HG02938 (cell line): ENCODE data around the gene OR52E5.

ENCODE experiments used
- ATAC-seq: cut with Tn5 transposase; IDR thresholded peaks from one replicate; pipeline ENCODE4 v1.9.1; 2021; ENCODE audit warnings: mild to moderate bottlenecking, moderate library complexity; ENCODE audit not compliant: unreplicated experiment

Gene OR52E5

GRCh38 chr11:5892908-5893307 is at the start of gene OR52E5:
OR52E5 (plus strand) TSS chr11:5893208; CDS start chr11:5900777, 7,569 bp downstream.
- no peak for ATAC-seq

GRCh38 chr11:5846701-5847100 is 46.3 kb upstream of the OR52E5 start:
- no peak for ATAC-seq

- no peak for ATAC-seq
Measured at GRCh38 chr11:5847711-5848110, 45.3 kb upstream of the OR52E5 start.

DNA sequence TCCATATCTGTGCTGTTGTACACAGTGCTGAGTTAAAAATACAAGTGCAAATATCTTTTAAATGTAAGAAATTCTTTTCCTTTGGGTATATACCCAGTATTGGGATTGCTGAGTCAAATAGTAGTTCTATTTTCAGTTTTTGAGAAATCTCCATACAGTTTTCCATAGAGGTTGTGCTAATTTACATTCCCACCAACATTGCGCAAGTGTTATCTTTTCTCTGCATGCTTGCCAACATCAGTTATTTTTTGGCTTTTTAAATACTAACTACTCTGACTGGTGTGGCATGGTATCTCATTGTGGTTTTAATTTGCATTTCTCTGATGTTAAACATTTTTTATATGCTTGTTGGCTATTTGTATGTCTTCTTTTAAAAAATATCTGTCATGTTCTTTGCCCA is 42.0 kb upstream of the OR52E5 start:
- no peak for ATAC-seq

DNA sequence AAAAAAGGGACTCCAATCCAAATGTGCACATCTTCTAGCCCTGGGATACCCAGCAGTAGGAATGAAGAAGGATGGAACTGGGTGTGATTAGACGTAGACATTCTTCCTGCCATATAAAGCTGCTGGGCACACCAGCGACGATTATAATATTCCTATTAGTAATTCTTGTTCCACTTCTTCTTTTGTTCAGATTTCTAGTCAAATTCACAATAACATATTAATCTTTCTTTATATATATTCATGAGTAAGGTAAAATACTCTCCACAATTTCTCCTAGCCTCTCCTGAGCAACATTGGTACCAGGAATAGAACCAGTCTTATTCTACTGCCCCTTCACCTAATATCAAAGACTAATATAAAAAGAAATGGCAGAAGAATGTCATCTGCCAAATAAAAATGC is 35.4 kb upstream of the OR52E5 start, which contains the start of gene OR52E8:
OR52E8 (minus strand) TSS at position 101 of the 400 bp plus-strand sequence; CDS start at position 101, 0 bp downstream.
- ATAC-seq = no peak

- ATAC-seq = no peak
Measured at GRCh38 chr11:5865826-5866225, 27.2 kb upstream of the OR52E5 start.

- ATAC-seq = no peak
Measured at GRCh38 chr11:5878564-5878963, 14.4 kb upstream of the OR52E5 start.

- ATAC-seq = no peak
Measured at GRCh38 chr11:5880329-5880728, 12.7 kb upstream of the OR52E5 start, which contains the start of gene OR52E4. OR52E4 (plus strand) TSS chr11:5880629; CDS start chr11:5884293, 3,664 bp downstream.

DNA sequence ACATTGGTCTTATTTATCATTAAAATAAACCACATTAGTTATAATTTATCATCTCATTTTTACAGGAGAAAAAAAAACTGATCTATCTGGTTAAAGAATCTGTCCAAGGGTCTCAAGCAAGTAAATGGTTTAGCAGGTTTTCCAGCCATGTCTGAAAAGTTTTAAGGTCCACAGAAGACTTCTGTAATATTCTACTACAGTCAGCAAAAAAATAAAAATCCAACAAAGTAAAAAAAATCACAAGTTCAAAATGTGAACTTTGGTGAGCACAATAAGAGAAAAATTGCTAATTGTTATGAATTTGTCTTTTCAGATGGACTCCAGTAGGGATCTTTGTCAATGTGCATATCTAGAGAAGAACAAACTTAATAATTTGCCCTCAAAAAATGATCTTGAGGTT is 11.3 kb upstream of the OR52E5 start:
- no peak for ATAC-seq

DNA sequence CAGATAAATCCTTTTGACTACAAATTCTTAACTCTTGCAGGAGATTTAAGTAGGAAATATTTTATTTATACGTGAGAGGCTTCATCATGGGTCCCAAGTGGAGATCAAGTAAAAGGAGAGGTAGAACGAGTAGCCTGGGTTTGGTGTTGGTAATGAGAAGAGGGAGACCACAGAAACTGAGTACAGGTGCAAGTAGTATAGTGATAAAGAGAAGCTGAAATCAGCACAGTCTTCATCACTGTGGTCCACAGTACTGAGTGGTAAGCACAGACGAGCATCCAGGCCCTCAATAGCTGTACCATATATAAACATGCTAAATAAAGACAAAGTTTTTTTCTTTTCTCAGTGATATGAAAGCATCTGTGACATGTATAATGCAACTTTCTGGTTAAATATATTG is 5.8 kb upstream of the OR52E5 start:
- ATAC-seq = no peak

DNA sequence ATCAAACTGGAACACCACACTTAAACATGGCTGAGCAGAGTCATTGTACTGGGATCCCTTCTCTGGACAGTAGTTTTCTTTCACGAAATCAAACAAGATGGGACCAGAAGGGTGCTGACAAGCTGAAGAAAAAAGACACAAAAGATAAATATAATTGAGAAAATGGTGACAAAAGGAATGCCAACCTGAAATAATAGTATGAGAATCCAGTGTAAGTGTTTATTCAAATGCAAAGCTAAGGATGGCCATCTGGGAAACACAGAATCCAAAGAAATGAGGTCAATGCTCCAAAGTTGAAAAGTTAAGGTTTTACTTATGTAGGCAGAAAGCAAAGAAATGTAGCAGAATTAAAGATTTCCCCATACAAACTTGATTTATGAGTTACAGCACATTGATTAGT is 5.3 kb upstream of the OR52E5 start:
- no peak for ATAC-seq

- no peak for ATAC-seq
Measured at GRCh38 chr11:5891216-5891800, 1.7 kb upstream of the OR52E5 start.

DNA sequence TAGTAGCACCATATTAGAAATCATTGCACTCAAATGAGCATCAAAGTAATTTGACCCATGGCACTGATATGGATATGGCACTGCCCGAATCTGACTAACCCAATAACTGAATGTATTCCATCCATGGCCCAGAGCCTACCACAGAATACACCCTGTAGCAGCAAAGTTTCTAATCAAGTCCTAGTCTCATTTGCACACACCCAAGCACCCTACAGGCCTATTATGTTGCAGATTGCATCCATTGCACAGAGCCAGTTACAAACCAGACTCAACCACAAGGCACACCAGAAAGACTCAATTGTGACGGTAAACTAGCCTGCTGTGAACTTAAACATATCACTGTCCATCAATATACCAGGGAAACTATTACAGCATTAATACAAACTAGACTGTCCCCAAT is 6.5 kb downstream of the OR52E5 start:
- no peak for ATAC-seq

DNA sequence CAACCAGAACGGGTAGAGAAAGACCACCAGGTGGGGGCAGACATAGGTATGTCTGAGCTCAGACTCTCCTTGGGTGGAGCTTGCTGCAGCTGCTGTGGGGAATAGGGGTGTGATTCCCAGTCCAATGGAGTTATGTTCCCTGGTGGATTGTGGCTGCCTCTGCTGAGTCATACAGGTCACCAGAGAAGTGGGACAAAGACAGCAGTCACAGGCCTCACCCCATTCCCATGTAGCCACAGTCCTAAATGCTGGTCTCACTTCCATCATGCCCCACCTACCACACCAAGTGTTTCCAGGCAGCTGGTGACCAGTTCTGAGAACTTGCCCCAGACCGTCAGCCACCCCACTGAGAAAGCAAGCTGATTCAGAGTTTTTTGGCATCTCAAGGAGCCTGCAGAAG is 17.5 kb downstream of the OR52E5 start:
- no peak for ATAC-seq

DNA sequence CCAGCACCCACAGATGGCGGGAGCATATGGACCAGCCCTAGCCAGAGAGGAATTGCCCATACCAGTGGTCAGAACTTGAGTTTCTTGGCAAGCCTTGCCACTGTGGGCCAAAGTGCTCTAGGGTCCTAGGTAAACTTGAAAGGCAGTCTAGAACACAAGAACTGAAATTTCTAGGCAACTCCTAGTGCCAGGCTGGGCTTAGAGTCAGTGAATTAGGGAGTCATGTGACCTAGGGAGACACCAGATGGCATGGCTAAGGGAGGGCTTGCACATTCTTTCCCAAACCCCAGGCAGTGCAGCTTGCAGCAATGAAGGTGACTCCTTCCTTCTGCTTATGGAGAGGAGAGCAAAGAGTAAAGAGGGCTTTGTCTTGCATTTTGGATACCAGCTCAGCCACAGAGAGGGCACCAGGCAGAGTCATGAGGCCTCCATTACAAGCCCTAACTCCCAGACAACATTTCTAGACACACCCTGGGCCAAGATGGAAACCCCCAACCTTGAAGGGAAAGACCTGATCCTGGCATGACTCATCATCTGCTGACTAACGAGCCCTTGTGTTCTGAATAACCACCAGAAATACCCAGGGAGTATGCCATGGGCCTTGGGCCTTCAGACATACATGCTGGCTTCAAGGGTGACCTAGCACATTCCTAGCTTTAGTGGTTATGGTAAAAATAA is 29.9 kb downstream of the OR52E5 start:
- ATAC-seq = peak; percentile 84

DNA sequence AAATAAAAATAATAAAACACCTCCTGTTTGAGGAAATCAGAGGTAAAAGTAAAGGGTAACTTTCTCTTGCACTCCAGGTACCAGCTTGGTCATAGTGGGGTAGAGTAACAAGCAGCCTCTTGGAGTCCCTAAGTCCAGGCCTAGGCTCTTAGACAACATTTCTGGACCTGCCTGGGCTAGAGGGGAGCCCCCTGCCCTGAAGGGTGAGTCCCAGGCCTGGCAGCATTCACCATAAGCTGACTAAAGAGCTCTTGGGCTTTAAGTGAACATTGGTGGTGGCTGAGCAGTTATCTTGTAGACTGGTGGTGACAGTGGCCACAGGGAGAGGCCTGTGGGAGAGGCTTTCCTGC is 30.4 kb downstream of the OR52E5 start:
- ATAC-seq = peak; percentile 38

GRCh38 chr11:5923794-5924193 is 30.8 kb downstream of the OR52E5 start:
- ATAC-seq = peak; percentile 9

DNA sequence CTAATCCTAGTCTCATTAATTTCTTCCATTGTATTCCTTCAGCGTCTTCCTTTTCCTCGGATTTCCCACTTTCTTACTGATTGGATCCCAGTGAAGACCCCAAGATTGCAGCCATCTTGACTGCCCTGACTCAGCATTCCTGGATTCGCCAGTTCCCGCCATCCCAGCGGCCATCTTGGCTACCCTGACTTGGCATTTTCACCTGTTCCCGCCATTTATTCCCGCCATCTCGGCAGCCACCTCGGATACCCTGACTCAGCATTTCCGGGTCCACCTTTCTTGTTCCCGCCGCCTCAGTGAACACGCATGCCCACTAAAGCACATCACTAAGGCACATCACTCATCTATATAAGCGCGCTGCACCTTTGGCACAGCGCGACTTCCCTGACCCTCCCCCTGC is 35.3 kb downstream of the OR52E5 start:
- ATAC-seq = no peak

DNA sequence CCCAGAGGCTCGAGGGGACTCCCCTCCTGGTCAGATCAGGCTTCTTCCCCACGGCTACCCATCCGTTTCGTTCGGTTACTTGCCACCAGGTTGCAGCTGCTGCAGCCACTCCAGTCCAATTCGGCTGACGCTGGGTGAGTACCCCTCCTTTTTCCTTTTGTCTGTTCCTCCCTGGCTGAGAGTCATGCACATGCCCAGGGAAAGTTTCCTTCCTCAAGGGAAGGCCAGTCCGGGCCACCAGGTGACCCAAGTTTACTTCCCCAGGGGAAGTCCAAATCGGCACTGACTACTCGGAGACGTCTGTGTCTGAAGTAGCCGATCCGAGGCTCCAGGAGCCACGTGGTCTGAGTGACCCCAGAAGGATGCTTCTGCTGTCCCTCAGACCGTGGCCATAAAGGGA is 35.8 kb downstream of the OR52E5 start:
- no peak for ATAC-seq

- ATAC-seq = no peak
Measured at GRCh38 chr11:5929571-5930368, 36.8 kb downstream of the OR52E5 start.

- no peak for ATAC-seq
Measured at GRCh38 chr11:5930614-5931013, 37.6 kb downstream of the OR52E5 start.

- no peak for ATAC-seq
Measured at GRCh38 chr11:5931061-5931460, 38.1 kb downstream of the OR52E5 start.
